WTC11 (cell line): ENCODE results near the gene GOLPH3. TPM values are rescaled to one million over a fixed set of nuclear protein-coding genes. Genes with fewer than 3 reads are reported as not detected.

Experiments
- ATAC-seq: fragments of 200-7000 bp; cut with Tn5 transposase; 2 replicates; pipeline ENCODE4 v1.10.0; 2021; ENCODE audit warnings: mild to moderate bottlenecking, moderate library complexity
- CTCF ChIA-PET: fragments of 300-600 bp; sonication (Branson Sonifier 250); formaldehyde crosslinking; loops from one replicate; lab custom pipeline; 2021; ENCODE audit warnings: antibody characterized with exemption; lab: Charles Lee
- POLR2A ChIA-PET: fragments of 350-600 bp; sonication (Branson Sonifier 250); formaldehyde crosslinking; loops from one replicate; lab custom pipeline; 2021; ENCODE audit warnings: antibody characterized with exemption; lab: Charles Lee
- DNase-seq: peaks from one replicate; pipeline ENCODE4 v3.0.0; 2021; ENCODE audit warnings: low spot score
- H3K27ac Mint-ChIP-seq: 2 replicates; pipeline ENCODE4 v1.8.0; 2021; ENCODE audit warnings: mixed read lengths
- H3K27me3 Mint-ChIP-seq: 2 replicates; pipeline ENCODE4 v1.8.0; 2021; ENCODE audit warnings: low read depth, mild to moderate bottlenecking, moderate library complexity, mixed read lengths
- H3K36me3 Mint-ChIP-seq: 2 replicates; pipeline ENCODE4 v1.8.0; 2021; ENCODE audit warnings: mixed read lengths
- H3K4me1 Mint-ChIP-seq: 2 replicates; pipeline ENCODE4 v1.8.0; 2022; ENCODE audit warnings: mixed read lengths
- H3K4me3 Mint-ChIP-seq: 2 replicates; pipeline ENCODE4 v1.8.0; 2021; ENCODE audit warnings: mild to moderate bottlenecking, moderate library complexity, mixed read lengths
- H3K9me3 Mint-ChIP-seq: 2 replicates; pipeline ENCODE4 v1.8.0; 2021; ENCODE audit warnings: mixed read lengths
- CBFB ChIP-seq: sonication (generic); formaldehyde crosslinking; IDR thresholded peaks from 2 replicates; pipeline ENCODE4 v1.8.1; 2022; ENCODE audit warnings: mild to moderate bottlenecking, low read depth, missing genetic modification reagents
- E2F1 ChIP-seq: sonication (generic); formaldehyde crosslinking; IDR thresholded peaks from 2 replicates; pipeline ENCODE4 v1.8.0; 2022; ENCODE audit warnings: mild to moderate bottlenecking, missing genetic modification reagents
- ERG ChIP-seq: fragments of 250-450 bp; sonication (Bioruptor Pico); IDR thresholded peaks from 2 replicates; pipeline ENCODE4 v1.8.0; 2021; ENCODE audit warnings: mild to moderate bottlenecking
- ETV6 ChIP-seq: sonication (generic); formaldehyde crosslinking; IDR thresholded peaks from 2 replicates; pipeline ENCODE4 v1.8.1; 2022; ENCODE audit warnings: mild to moderate bottlenecking, missing genetic modification reagents
- GABPB1 ChIP-seq: sonication (generic); formaldehyde crosslinking; IDR thresholded peaks from 2 replicates; pipeline ENCODE4 v1.8.1; 2023; ENCODE audit warnings: mild to moderate bottlenecking, missing genetic modification reagents
- HMGXB4 ChIP-seq: sonication (generic); formaldehyde crosslinking; IDR thresholded peaks from 2 replicates; pipeline ENCODE4 v1.8.1; 2023; ENCODE audit warnings: mild to moderate bottlenecking, moderate library complexity, missing genetic modification reagents
- MYBL2 ChIP-seq: sonication (generic); formaldehyde crosslinking; IDR thresholded peaks from 2 replicates; pipeline ENCODE4 v1.8.1; 2023; ENCODE audit warnings: mild to moderate bottlenecking, moderate library complexity, missing genetic modification reagents
- NFYB ChIP-seq: sonication (generic); formaldehyde crosslinking; conservative IDR thresholded peaks from 2 replicates; pipeline ENCODE4 v1.8.0; 2022; ENCODE audit warnings: low read depth, missing genetic modification reagents
- NR3C1 ChIP-seq: sonication (generic); formaldehyde crosslinking; conservative IDR thresholded peaks from 2 replicates; pipeline ENCODE4 v1.8.1; 2023; ENCODE audit warnings: low read depth, mild to moderate bottlenecking, missing genetic modification reagents
- PREB ChIP-seq: sonication (generic); formaldehyde crosslinking; IDR thresholded peaks from 2 replicates; pipeline ENCODE4 v1.8.1; 2022; ENCODE audit warnings: mild to moderate bottlenecking, missing genetic modification reagents, moderate library complexity, borderline replicate concordance
- PRRX2 ChIP-seq: fragments of 250-450 bp; sonication (Bioruptor Pico); IDR thresholded peaks from 2 replicates; pipeline ENCODE4 v1.8.0; 2021; ENCODE audit warnings: mild to moderate bottlenecking
- TCF7 ChIP-seq: sonication (generic); formaldehyde crosslinking; IDR thresholded peaks from 2 replicates; pipeline ENCODE4 v1.8.0; 2022; ENCODE audit warnings: mild to moderate bottlenecking, low read depth, missing genetic modification reagents, moderate library complexity
- TEAD1 ChIP-seq: sonication (generic); formaldehyde crosslinking; IDR thresholded peaks from 2 replicates; pipeline ENCODE4 v1.8.0; 2022; ENCODE audit warnings: mild to moderate bottlenecking, missing genetic modification reagents
- TEAD4 ChIP-seq: sonication (generic); formaldehyde crosslinking; IDR thresholded peaks from 2 replicates; pipeline ENCODE4 v1.8.0; 2022; ENCODE audit warnings: mild to moderate bottlenecking, missing genetic modification reagents
- ZNF281 ChIP-seq: sonication (generic); formaldehyde crosslinking; IDR thresholded peaks from 2 replicates; pipeline ENCODE4 v1.8.0; 2023; ENCODE audit warnings: mild to moderate bottlenecking, missing genetic modification reagents
- ZNF396 ChIP-seq: fragments of 250-450 bp; sonication (Bioruptor Pico); IDR thresholded peaks from 2 replicates; pipeline ENCODE4 v1.8.0; 2021; ENCODE audit warnings: mild to moderate bottlenecking, moderate library complexity, borderline replicate concordance
- ZNF416 ChIP-seq: fragments of 250-450 bp; sonication (Bioruptor Pico); IDR thresholded peaks from 2 replicates; pipeline ENCODE4 v1.9.0; 2021; ENCODE audit warnings: mild to moderate bottlenecking, inconsistent platforms
- total RNA-seq: library from RNA; stranded (reverse); gene quantifications from 3 replicates; pipeline ENCODE4 v1.2.3, GENCODE V29; 2021
- TF ChIP-seq, protein P1 (sequence below): sonication (generic); formaldehyde crosslinking; IDR thresholded peaks from 2 replicates; pipeline ENCODE4 v1.8.1; 2023; ENCODE audit warnings: mild to moderate bottlenecking, missing genetic modification reagents
- TF ChIP-seq, protein P2 (sequence below): fragments of 250-450 bp; sonication (Bioruptor Pico); IDR thresholded peaks from 2 replicates; pipeline ENCODE4 v2.1.2; 2022; ENCODE audit warnings: mild to moderate bottlenecking, moderate library complexity
- TF ChIP-seq, protein P3 (sequence below): fragments of 250-450 bp; sonication (Bioruptor Pico); IDR thresholded peaks from 2 replicates; pipeline ENCODE4 v1.9.0; 2021; ENCODE audit warnings: mild to moderate bottlenecking

The GOLPH3 gene
- total RNA-seq, 1 experiment from 2014 or later: 101 TPM

DNA sequence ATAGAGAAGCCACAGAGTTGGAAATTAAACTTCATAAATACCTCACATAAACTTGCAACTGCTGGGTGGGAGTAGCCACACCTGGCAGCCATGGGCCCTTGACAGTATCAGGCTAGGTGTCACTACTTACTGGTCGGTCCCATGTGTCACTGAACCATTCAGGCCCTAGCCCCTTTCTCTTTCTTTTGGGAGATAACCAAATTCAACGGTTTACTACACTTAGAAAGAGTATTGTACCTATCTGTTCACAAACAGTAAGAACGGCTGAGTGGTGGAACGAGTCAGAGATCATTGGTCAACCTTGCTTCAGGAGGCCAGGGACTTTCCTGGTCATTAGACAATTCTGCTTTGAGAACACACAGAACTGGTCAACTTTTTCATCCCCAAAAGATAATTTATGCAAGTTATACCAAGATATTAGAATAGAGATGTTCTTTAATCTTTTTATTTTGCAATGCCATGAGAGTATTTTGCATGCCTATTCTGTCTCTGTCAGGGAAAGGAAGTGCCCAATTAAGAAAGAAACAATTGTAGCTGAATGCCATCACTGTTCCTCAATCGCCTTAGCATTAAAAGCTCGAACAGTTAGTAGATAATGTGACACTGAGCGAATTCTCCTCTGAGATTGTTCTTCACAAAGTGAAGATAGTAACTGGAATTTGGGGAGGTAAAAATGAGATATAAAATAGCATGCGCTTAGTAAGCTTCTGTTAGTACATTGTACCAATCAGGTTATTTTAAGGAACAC, 50.9 kb downstream of the GOLPH3 start:
- no peak for DNase-seq
- ATAC-seq: no peak
- CTCF ChIA-PET: no interaction called here
- Mint-ChIP-seq H3K4me3 (no peak overlapping the region), H3K9me3 (no peaks in the 10 kb centered on the region), H3K27me3 (no peaks in the 10 kb centered on the region), H3K27ac (no peak overlapping the region; the same call in 1 of the 2 replicates), H3K36me3 (peaks cover 29% of the 10 kb centered on the region), H3K4me1 (peaks cover 24% of the 10 kb centered on the region)
- POLR2A ChIA-PET: interaction anchor here (0.6 to 0.8 kb wide), 2 partner anchors 101 to 221 kb away, joined by 3 to 5 read pairs; no protein-coding TSS in a partner anchor
- no peak for TF ChIP-seq ZNF281 (CRISPR knock-in tag)
- no peak for TF ChIP-seq PREB (CRISPR knock-in tag)
- TF ChIP-seq MYBL2 (CRISPR knock-in tag): no peak
- TF ChIP-seq TCF7 (CRISPR knock-in tag): no peak
- no peak for TF ChIP-seq NR3C1 (CRISPR knock-in tag)
- TF ChIP-seq ZNF396 (CRISPR knock-in tag): no peak
- no peak for TF ChIP-seq ERG
- TF ChIP-seq, protein P1, sequence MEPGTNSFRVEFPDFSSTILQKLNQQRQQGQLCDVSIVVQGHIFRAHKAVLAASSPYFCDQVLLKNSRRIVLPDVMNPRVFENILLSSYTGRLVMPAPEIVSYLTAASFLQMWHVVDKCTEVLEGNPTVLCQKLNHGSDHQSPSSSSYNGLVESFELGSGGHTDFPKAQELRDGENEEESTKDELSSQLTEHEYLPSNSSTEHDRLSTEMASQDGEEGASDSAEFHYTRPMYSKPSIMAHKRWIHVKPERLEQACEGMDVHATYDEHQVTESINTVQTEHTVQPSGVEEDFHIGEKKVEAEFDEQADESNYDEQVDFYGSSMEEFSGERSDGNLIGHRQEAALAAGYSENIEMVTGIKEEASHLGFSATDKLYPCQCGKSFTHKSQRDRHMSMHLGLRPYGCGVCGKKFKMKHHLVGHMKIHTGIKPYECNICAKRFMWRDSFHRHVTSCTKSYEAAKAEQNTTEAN: no peak
- TF ChIP-seq PRRX2 (CRISPR knock-in tag): no peak
- TF ChIP-seq, protein P2, sequence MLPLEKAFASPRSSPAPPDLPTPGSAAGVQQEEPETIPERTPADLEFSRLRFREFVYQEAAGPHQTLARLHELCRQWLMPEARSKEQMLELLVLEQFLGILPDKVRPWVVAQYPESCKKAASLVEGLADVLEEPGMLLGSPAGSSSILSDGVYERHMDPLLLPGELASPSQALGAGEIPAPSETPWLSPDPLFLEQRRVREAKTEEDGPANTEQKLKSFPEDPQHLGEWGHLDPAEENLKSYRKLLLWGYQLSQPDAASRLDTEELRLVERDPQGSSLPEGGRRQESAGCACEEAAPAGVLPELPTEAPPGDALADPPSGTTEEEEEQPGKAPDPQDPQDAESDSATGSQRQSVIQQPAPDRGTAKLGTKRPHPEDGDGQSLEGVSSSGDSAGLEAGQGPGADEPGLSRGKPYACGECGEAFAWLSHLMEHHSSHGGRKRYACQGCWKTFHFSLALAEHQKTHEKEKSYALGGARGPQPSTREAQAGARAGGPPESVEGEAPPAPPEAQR (CRISPR knock-in tag): no peak
- no peak for TF ChIP-seq E2F1 (CRISPR knock-in tag)
- TF ChIP-seq, protein P3, sequence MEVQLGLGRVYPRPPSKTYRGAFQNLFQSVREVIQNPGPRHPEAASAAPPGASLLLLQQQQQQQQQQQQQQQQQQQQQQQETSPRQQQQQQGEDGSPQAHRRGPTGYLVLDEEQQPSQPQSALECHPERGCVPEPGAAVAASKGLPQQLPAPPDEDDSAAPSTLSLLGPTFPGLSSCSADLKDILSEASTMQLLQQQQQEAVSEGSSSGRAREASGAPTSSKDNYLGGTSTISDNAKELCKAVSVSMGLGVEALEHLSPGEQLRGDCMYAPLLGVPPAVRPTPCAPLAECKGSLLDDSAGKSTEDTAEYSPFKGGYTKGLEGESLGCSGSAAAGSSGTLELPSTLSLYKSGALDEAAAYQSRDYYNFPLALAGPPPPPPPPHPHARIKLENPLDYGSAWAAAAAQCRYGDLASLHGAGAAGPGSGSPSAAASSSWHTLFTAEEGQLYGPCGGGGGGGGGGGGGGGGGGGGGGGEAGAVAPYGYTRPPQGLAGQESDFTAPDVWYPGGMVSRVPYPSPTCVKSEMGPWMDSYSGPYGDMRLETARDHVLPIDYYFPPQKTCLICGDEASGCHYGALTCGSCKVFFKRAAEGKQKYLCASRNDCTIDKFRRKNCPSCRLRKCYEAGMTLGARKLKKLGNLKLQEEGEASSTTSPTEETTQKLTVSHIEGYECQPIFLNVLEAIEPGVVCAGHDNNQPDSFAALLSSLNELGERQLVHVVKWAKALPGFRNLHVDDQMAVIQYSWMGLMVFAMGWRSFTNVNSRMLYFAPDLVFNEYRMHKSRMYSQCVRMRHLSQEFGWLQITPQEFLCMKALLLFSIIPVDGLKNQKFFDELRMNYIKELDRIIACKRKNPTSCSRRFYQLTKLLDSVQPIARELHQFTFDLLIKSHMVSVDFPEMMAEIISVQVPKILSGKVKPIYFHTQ (CRISPR knock-in tag): no peak
- TF ChIP-seq ZNF416 (CRISPR knock-in tag): no peak
- TF ChIP-seq TEAD1: no peak
- no peak for TF ChIP-seq CBFB (CRISPR knock-in tag)
- no peak for TF ChIP-seq NFYB (CRISPR knock-in tag)
- no peak for TF ChIP-seq GABPB1
- TF ChIP-seq TEAD4 (CRISPR knock-in tag): no peak
- TF ChIP-seq HMGXB4 (CRISPR knock-in tag): no peak
- no peak for TF ChIP-seq ETV6 (CRISPR knock-in tag)
